ENCODE measurements around the gene CD274.
"Not testable (repeated sequence)": the region's sequence is repeated elsewhere in the genome, so short reads cannot be mapped to it uniquely, and the experiment has no call there.

Gene CD274

GRCh38 chr9:5470122-5470521 lies 19.8 kb downstream of the CD274 start:
- DNase-seq: no peak

DNA sequence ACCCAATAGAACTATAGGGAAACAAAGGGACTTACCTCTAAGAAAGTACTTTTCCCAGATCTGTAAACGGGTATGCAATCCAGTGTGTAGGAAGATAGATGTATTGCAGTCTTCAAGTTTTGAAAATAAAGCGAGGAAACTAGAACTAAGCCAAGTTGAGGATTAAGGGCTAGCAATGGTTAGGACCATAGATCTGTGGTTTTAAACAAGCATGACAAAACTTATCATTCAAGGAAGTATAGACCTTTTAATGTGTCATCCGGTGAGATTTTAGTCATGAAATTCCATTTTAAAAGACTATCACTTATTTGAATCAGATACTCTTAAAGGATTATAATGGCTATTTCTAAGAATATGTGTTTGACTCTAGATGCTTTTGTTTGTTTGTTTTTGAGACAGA lies 20.5 kb downstream of the CD274 start:
- no peak for DNase-seq

DNA sequence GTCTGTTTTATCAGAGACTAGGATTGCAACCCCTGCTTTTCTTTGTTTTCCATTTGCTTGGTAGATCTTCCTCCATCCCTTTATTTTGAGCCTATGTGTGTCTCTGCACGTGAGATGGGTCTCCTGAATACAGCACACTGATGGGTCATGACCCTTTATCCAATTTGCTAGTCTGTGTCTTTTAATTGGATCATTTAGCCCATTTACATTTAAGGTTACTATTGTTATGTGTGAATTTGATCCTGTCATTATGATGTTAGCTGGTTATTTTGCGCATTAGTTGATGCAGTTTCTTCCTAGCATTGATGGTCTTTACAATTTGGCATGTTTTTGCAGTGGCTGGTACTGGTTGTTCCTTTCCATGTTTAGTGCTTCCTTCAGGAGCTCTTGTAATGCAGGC lies 25.3 kb downstream of the CD274 start:
- not testable (repeated sequence) for DNase-seq

DNA sequence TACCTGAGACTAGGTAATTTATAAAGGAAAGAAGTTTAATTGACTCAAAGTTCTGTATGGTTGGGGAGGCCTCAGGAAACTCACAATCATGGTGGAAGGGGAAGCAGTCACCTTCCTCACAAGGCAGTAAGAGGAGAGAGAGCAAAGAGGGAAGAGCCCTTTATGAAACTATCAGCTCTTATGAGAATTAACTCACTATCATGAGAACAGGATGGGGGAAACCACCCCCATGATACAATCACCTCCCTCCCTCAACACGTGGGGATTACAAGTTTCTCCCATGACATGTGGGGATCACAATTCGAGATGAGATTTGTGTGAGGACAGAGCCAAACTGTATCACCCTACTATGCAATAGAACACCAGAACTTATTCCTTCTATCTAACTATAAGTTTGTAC lies 27.9 kb downstream of the CD274 start:
- DNase-seq: no peak

DNA sequence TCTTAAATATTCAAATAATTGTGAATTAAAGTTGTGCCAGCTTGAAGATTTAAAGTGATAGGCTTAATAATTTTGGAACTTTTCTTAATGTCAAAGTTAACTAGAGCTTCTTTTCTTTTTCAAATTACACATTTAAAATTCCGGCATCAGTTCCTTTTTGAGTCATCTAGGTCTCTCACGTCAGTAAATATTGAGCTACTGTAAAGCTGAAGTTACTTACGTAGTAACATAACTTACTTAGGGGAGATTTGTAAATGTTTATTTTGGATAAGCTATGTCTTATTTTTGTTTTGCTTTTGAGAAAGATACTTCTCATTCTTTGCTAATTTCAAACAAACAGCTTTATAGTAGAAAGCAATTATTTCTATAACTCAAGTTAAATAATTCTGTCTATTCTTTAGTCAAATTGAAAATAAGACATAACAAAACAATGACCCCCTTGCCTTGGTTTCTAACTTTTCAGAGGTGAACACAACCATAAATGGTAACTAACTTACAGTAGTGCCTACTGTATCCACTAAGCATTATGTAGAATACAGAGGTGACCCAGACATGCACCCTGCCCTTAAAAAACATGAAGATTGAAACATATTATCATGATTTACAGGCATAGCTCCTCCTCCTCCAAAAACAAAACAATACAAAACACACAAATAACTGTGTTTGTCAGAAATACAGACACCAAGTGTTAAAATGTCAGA lies 29.8 kb downstream of the CD274 start:
- DNase-seq: no peak

- DNase-seq: no peak
Measured at GRCh38 chr9:5480919-5481318, 30.6 kb downstream of the CD274 start.

GRCh38 chr9:5481322-5482040 lies 31.1 kb downstream of the CD274 start:
- no peak for DNase-seq

DNA sequence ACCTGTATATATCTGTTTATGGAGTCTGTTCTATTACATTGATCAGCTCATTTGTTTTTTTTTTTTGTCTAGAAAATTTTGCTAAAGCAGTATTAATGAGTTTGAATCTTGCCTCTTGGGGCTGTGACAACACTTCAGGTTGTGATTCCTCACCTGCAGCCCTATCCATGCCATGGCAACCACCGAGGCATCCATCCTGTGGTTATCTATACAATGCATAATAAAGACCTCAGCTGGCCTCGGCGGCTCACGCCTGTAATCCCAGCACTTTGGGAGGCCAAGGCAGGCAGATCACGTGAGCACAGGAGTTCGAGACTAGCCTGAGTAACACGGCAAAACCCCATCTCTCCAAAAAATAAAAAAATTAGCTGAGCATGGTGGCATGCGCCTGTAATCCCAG lies 31.9 kb downstream of the CD274 start:
- no peak for DNase-seq

DNA sequence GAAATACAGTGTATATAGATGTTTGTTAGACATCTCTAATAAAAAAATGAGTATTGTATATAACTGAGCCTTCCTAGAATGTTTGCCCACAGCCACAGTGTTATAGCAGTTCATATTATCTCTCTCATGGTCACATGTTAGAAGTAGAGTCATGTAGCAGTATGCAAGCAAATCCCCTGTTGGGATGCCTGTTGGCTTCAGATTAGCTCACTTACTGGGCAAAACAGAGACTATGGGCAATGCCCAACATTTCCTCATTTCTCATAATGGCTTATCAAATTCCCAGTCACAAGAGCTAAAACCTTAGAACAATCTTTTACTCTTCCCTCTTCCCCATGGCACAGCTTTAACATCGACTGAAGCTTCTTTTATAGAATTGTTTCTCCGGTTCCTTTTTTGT lies 33.0 kb downstream of the CD274 start:
- no peak for DNase-seq

DNA sequence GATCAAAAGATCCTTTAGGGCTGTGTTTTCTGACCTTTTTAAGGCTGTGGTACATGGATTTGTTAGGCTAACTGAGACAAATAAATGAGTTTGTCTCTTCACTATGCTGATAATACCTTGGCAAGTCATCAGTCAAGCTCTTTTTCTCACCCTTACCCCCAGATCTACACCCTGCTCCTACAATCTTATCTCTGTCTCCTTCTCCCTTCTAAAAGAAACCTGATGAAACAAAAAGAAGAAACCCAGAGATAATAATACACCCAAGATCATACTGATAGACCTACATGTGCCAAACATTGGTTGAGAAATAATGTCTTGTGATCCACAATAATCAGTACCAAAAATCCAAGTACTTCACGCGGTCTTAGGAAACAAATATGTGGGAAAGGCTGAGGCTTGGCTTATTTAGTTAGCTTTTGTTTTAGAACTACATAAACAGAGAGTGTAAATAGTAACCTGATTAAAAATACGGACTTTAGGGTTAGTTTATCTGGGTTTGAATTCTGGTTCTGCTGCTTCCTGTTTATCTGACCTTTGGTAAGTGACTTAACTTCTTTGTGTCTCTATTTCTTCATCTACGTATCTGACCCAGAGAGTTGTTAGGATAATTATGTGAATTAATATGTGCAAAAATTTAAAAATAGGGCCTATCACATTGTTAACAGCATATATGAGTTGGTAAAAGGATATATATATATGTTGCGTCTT lies 35.2 kb downstream of the CD274 start:
- DNase-seq: no peak

DNA sequence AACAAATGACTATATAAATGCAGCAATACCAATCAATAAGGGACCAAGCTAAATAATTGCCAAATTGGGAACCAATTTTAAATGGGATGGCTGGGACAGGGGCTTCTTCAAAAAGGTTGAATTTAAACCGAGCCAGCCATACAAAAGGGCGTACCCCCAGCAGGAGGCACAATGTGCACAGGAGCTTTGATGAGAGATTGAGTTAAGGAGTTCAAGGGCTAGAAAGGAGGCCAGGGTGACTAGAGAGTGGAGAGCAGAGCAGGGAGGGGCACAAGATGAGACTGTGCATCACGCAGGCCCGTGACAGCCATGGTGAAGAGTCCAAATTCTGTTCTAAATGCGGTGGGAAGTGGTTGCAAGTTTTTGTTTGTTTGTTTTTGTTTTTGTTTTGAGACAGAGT lies 36.6 kb downstream of the CD274 start:
- no peak for DNase-seq

DNA sequence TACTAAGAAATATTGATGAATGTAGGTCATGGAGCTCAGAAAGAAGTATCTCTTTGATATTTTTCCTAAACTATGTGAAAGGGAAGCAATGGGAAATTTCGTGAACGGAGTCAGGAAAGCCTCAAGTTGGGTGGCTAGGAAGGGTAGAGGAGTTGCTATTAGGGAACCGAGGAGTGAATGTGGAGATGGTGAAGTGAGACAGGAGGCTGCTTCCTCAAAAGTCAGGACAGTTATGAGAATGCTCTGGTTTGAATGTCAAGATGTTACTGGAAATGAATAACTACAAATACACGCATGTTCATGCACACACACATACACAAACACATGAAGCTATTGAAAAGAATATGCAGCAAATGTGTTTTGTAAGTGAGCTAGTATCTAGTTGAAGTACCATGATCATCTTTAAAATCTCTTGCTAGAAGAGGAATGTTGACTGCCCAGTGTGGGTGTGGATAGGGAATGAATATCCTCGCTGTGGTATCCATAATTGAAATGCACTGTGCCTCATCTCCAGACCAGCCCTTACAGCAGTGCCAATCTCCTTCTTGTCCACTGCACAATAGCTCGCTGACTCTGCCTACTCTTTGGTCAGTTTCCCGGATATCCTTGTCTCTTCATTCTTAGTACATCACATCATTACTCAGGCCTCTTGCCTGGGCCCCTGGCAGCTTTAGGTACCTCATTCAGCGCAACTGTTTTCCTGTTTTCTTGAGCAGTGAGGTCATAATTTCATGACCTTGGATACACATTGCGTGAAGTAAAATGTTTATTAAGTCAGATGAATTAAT lies 38.1 kb downstream of the CD274 start:
- no peak for DNase-seq

DNA sequence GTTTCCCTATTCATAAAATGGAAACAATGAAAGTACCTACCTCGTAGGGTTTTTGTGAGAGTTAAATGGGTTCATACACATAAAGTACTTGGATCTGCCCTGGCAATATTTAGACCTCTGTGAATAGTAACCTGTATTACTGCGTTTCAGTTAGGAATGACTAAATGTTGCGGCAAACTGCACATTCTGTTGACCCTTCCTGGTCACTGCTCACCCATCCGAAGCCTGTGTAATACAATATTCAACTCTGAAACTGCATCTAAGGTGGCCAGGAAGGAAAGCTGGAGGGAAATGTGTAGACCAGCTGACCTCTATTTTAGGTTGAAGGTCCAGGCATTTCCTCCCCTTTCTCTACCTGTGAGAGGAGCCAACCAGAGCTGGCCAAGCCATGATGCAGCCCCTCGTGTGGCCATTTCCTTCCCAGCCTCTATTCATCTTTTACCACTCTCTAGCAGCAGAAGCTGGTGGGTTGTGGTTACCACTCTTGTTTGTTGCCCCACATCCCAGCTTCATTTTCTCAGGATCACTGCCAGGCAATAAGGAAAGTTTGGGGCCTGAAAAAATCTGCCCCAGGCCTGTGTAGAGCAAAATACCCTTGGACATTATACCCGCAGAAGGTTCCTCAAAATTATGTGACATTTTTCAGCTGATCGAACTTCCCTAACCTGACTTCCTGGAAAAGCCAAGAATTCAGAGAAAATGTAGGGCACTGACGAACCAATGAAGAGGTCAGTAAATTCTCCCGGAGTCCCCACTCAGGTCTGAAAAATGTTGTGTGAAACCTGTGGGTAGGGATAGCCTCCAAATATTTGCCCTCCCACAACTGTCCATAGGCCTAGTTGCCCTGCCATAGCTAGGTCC lies 39.5 kb downstream of the CD274 start:
- no peak for DNase-seq

DNA sequence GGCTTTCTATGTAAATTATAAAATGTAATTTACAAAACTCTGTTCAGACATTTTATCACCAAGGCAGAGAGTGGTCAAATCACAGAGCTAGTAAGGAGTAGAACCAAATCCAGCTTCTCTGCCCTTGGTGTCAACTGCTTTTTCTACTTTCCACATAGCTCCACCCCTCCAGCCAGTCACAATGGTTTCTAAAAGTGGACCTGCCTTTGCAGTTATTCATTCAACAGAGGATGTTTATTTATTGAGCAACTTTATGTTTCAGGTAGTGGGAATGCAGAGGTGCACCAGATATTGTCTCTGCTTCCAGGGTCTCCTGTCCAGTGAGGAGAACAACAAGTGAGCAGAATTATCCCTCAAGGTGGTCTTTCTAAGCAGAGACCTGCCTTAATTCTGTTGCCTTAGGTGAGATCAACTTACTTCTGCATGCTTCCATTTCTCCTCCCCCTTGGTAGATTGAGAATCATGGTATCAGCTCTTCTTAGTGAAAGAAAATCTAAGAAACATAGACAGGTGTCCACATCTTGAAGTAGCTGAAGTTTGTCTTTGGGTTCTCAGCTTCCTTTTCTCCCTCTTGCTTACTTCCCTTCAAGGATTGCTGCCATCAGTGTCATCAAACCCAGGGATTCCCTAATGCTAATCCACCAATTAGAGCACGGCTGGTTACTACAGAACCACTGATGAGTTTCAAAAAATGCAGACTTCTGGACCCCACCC lies 42.8 kb downstream of the CD274 start:
- peak; percentile 64 for DNase-seq

GRCh38 chr9:5493679-5494511 lies 43.6 kb downstream of the CD274 start:
- peak; percentile 61 for DNase-seq

GRCh38 chr9:5494765-5495164 lies 44.4 kb downstream of the CD274 start:
- not testable (repeated sequence) for DNase-seq

GRCh38 chr9:5499157-5499556 lies 48.8 kb downstream of the CD274 start:
- no peak for DNase-seq

GRCh38 chr9:5499889-5500398 lies 49.6 kb downstream of the CD274 start:
- no peak for DNase-seq

- DNase-seq: no peak
Measured at GRCh38 chr9:5500441-5501235, 50.3 kb downstream of the CD274 start.

GRCh38 chr9:5502553-5502952 lies 52.2 kb downstream of the CD274 start:
- DNase-seq: no peak
